D721Med (cell line): ENCODE data around the gene IQCC.
A peak's percentile ranks its signal among the peaks of the same experiment; 100 is the strongest.

ENCODE experiments used
- DNase-seq: peaks from one replicate; pipeline ENCODE4 v3.0.0; 2011; ENCODE audit warnings: low spot score; ENCODE audit not compliant: insufficient read length
- FAIRE-seq: peaks from 2 replicates; lab custom pipeline; 2011; peaks lifted over from hg19 to GRCh38; lab: Jason Lieb, UNC
- CTCF ChIP-seq: IDR thresholded peaks from 2 replicates; pipeline ENCODE4 v1.5.1; 2012; ENCODE audit warnings: mild to moderate bottlenecking, control low read depth; ENCODE audit not compliant: insufficient read depth; ENCODE audit errors: missing control alignments

IQCC gene

GRCh38 chr1:32216566-32216965 is 11.1 kb downstream of the IQCC start:
- TF ChIP-seq CTCF = no peak
- FAIRE-seq = no peak

GRCh38 chr1:32219022-32219421 is 13.6 kb downstream of the IQCC start:
- TF ChIP-seq CTCF = no peak
- no peak for DNase-seq
- no peak for FAIRE-seq

More at GRCh38 chr1:32216566-32216965, 11.1 kb downstream of the IQCC start:
- no peak for DNase-seq

- FAIRE-seq (no peak), DNase-seq (no peak)
- no peak for TF ChIP-seq CTCF
Observed at GRCh38 chr1:32220746-32221580, 15.5 kb downstream of the IQCC start.

- no peak for TF ChIP-seq CTCF
- FAIRE-seq (no peak), DNase-seq (no peak)
Observed at GRCh38 chr1:32221581-32221979, 16.1 kb downstream of the IQCC start.

GRCh38 chr1:32221980-32222755 is 16.7 kb downstream of the IQCC start, which contains the start of the genes EIF3I and TMEM234:
EIF3I (plus strand) TSS chr1:32222407; CDS start chr1:32222442, 35 bp downstream.
TMEM234 (minus strand) TSS chr1:32222353; CDS start chr1:32222322, 31 bp downstream.
- DNase-seq = peak; percentile 89
- TF ChIP-seq CTCF = no peak
- no peak for FAIRE-seq

GRCh38 chr1:32223683-32224082 is 18.2 kb downstream of the IQCC start:
- no peak for TF ChIP-seq CTCF
- DNase-seq (no peak), FAIRE-seq (no peak)
